GM19328 (cell line): ENCODE results near the gene CRHR1.
"Not testable (repeated sequence)": the region's sequence is repeated elsewhere in the genome, so short reads cannot be mapped to it uniquely, and the experiment has no call there.

Source experiments
- ATAC-seq: cut with Tn5 transposase; IDR thresholded peaks from one replicate; pipeline ENCODE4 v1.9.1; 2021; ENCODE audit warnings: mild to moderate bottlenecking, moderate library complexity; ENCODE audit not compliant: unreplicated experiment

CRHR1 gene

GRCh38 chr17:45784293-45784740 is at the start of gene CRHR1:
TSS of gene CRHR1 (plus strand) at chr17:45784320. CDS start at chr17:45784545, 225 bp downstream.
- ATAC-seq = no peak

- ATAC-seq = no peak
Measured at GRCh38 chr17:45734598-45734997, 49.5 kb upstream of the CRHR1 start.

DNA sequence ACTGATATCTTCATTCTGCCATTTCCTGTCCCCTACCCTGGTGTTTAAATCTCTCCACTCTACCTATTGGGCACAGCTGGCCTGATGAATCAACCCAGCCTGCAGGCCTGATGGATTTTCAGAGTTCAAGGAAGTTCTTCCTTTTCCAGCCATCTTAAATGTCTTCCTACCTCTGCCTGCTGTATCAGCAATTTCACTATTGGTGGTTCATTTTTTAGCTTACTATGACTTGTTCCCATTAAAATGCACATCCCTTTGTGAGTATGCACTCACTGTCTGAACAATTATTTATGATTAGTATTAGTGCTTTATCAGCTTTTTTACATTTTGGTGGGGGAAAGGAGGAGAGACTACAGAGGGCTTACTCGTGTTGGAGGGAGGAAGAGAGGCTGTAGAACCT is 48.6 kb upstream of the CRHR1 start:
- no peak for ATAC-seq

- ATAC-seq = no peak
Measured at GRCh38 chr17:45739786-45740185, 44.3 kb upstream of the CRHR1 start.

DNA sequence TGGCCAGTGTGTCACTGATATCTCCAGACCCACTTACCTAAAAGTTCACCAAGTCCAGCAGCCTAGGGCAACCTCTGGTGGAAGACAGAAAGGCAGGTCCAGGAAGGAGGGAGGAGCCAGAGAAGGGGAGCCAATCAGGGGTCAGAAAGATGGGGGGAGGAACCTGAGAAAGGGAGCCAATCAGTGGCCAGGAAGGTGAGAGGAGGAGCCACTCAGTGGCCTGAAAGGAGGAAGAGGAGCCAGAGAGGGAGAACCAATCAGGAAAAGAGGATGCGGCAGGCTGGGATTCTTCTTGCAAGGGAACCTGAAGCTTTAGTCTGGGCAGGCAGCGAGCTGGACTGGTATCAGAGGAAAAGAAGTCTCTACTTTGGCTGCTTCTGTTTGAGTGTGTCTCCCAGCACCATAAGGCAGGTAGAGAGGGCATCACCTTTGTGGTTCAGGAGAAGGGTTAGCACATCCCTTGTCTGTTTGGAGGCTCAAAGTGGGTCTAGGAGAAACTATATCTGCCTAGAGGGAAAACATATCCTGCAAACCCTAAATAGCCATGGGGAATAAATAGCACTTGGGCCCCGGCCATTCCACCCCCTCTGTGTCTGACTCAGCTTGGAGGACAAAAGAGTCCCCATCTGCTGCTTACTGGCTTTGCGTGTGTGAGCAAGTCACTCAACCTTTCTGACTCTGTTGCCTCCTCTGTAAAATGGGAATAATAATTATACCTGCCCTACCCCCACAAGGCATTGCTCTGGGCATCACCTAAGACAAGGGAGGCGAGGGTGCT is 43.4 kb upstream of the CRHR1 start:
- ATAC-seq = no peak

GRCh38 chr17:45742251-45742650 is 41.9 kb upstream of the CRHR1 start:
- no peak for ATAC-seq

DNA sequence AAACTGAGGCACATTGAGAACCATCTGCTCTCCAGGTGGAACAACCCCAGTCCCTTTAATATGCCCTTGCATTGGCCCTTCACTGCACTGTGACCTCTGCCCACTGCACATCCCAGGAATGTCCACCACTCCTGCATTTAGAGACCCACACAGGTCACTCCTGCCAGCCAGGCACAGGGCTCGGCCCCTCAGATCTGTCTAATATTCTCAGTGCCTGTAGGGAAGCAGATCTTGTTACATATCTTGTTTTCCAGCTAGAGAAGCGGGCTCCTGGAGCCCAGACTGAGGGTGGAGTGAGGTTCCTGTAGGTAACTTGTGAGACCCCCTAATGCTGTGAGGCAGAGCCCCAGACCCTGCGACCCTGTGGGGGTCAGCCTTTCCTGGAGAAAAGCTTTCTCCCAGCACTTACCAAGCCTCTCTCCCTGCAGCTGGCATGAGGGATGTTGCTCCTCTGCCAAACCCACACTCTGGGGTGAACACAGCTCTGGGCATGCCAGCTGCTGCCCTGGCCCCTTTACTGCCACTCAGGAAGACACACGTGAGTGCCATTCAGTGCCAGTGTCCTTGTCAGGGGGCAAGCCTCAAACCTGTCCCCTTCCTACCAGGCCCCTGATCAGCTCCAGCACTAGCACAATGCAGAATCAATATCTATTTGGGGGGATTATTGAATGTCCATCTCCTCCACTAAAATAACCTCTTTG is 40.3 kb upstream of the CRHR1 start:
- ATAC-seq = no peak

- not testable (repeated sequence) for ATAC-seq
Measured at GRCh38 chr17:45744826-45745225, 39.3 kb upstream of the CRHR1 start.

GRCh38 chr17:45745601-45746494 is 38.3 kb upstream of the CRHR1 start:
- no peak for ATAC-seq

DNA sequence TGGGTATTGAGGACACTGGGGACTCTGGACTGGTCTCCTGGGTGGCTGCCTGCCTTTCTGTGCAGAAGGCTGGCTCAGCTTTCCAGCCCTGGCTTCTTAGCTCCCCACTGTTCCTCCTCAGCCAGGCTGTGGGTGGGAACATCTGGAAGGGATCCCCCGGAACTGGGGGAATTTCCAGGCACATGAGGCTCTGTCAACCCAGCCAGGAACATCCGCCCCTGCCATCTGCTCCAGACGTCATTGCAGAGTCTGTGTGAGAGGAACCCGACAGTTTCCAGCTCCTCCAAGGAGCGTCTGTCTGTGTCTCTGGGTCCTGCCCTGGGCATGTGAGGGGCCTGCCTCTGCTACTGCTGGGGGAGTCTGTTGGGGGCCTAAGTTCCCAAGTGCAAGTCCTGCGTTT is 36.2 kb upstream of the CRHR1 start:
- ATAC-seq = no peak

- ATAC-seq = no peak
Measured at GRCh38 chr17:45748731-45749310, 35.3 kb upstream of the CRHR1 start.

- no peak for ATAC-seq
Measured at GRCh38 chr17:45749831-45750335, 34.2 kb upstream of the CRHR1 start.

GRCh38 chr17:45750779-45751440 is 33.2 kb upstream of the CRHR1 start:
- ATAC-seq = no peak

DNA sequence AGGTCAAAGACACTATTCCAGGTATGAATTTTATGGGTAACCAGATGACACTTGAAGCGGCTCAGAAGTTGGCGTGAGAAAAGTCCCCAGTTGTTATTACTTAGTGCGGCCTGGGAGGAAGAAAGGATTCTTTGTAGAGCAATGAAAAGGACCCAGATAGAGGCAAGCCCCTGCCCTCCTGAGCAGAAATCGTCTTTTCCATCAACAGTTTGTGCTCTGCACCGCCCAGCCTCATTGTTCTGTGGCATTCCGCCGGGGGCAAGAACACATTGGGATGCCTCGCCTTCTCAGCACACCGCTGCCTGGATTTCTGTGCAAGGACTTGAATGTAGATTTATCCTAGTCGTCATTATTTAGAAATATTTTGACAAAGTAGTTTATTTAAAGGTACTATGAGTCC is 32.7 kb upstream of the CRHR1 start:
- ATAC-seq = no peak

GRCh38 chr17:45752246-45752645 is 31.9 kb upstream of the CRHR1 start:
- no peak for ATAC-seq

DNA sequence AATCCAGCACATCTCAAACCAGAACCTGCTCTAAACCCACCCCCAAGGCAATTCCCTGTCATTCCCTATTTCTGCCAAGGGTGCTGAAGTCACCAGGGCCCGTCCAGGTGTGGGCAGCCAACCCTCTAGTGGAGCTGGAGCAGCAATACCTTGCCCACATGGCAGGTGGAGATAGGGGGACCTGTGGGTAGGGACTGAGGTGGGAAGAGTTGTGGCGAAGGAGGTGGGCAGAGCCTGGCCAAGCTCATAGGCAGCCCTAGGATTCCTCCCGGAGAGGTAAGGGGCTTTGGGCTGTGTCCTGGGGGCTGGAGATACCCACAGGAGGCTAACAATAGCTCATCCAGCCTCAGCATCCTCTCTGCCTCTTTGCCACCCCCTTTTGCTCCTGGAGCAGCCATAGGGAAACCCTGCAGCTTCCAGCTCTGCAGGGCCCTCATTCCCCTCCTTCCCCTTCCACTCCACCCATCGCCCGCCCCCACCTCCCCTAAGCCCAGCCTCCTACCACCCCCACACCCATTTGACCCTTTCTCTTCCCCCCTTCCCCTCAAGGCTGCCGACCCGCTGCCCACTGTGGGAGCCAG is 30.4 kb upstream of the CRHR1 start:
- ATAC-seq = no peak

DNA sequence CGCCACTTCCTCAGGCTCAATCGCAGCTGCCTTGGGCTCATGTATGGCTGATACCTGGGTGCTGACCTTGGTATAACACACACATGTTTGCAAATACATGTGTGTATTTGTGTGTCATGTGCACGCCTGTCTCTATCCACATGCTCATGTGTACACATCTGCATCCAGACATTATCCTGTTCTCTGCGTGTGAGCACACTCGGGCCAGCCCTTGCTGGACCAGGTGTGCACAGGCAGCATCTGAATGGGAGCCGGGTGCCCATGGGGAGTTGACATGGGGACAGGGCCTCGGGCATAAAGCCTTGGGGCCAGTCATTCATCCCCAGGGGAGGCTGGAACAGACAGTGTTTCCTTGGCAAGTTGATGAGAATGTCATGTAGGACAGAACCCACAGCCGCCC is 29.1 kb upstream of the CRHR1 start:
- no peak for ATAC-seq

- ATAC-seq = no peak
Measured at GRCh38 chr17:45756266-45756991, 27.7 kb upstream of the CRHR1 start.
